Right lobe of liver (tissue), 6 donors: ENCODE data around the gene LGALS16. TPM values are rescaled to one million over a fixed set of nuclear protein-coding genes. Genes with fewer than 3 reads are reported as not detected.
"Not testable (repeated sequence)": the region's sequence is repeated elsewhere in the genome, so short reads cannot be mapped to it uniquely, and the experiment has no call there.

ENCODE experiments used
- ATAC-seq, 4 donors: fragments of 200-7000 bp; cut with Tn5 transposase; one replicate each; pipeline ENCODE4 v1.9.1; 2020; ENCODE audit warnings: mild to moderate bottlenecking in 4 of 4, moderate library complexity in 4 of 4
- DNase-seq, 3 donors: peaks; one replicate each; pipeline ENCODE4 v3.0.0-alpha.2; 2020
- H3K27ac ChIP-seq, 3 donors: fragments of 200-600 bp; one replicate each; pipeline ENCODE4 v1.8.0; 2022
- H3K27me3 ChIP-seq, 2 donors: fragments of 200-600 bp; one replicate each; pipeline ENCODE4 v1.8.0; 2022
- H3K36me3 ChIP-seq, 4 donors: fragments of 200-600 bp; sonication (generic) in 1 of 4; one replicate each; pipeline versions ENCODE4 v1.5.1 to v1.8.0; 2017 to 2022; ENCODE audit warnings: control low read depth in 1 of 4
- H3K4me1 ChIP-seq, 4 donors: fragments of 200-600 bp; sonication (generic) in 1 of 4; one replicate each; pipeline versions ENCODE4 v1.5.1 to v1.8.0; 2017 to 2022; ENCODE audit warnings: control low read depth in 1 of 4
- H3K4me3 ChIP-seq, 3 donors: fragments of 200-600 bp; one replicate each; pipeline ENCODE4 v1.8.0; 2022
- H3K9me3 ChIP-seq, 4 donors: fragments of 200-600 bp; sonication (generic) in 1 of 4; one replicate each; pipeline versions ENCODE4 v1.5.1 to v1.8.0; 2017 to 2022; ENCODE audit warnings: control low read depth in 1 of 4
- POLR2A ChIP-seq: fragments of 450-650 bp; IDR thresholded peaks from one replicate; pipeline ENCODE4 v1.6.1; 2017; ENCODE audit warnings: antibody characterized with exemption, mild to moderate bottlenecking
- WGBS: methylation state at CpG from one replicate; pipeline ENCODE4 v1.1.6; 2018; ENCODE audit warnings: low coverage, low lambda C conversion rate; ENCODE audit not compliant: insufficient coverage; ENCODE audit errors: missing lambda C conversion rate; 5-methylcytosine and 5-hydroxymethylcytosine counted together
- intact Hi-C, 2 donors: fragments of 100-400 bp; cut with DNase I; formaldehyde crosslinking; loops; one replicate each; pipeline versions ENCODE4 v1.11.2 to v1.14.1; 2022
- total RNA-seq, 6 experiments: library from RNA; depleted of rRNA in 2 of 6; stranded (reverse); fragments of >200 nt in 2 of 6; fragmentation: NEBNext Ultra II Directional in 3 of 6; extraction: Animal tissue kit (Norgen Biotek cat#: 25700) in 3 of 6; gene quantifications; one replicate each; pipeline versions ENCODE4 v1.1.0 to v1.2.4, GENCODE V29; 2016 to 2023
- TF ChIP-seq, protein P1 (sequence below), 4 donors: fragments of 200-600 bp in 3 of 4; fragments of 450-650 bp in 1 of 4; IDR thresholded peaks; one replicate each; pipeline versions ENCODE4 v1.5.1 to v1.8.0; 2016 to 2022; ENCODE audit warnings: antibody characterized with exemption in 4 of 4, mild to moderate bottlenecking in 2 of 4
- donor health status: DM: no; HTN: yes; CAD: no.
- donor health status: DM: no; HTN: no; CAD: no.
- donor health status: DM: no; HTN: no; CAD: no.
- donor health status: DM: no; HTN: yes; CAD: no.
- donor health status: DM: no; HTN: yes; CAD: no.

The LGALS16 gene
- total RNA-seq, 6 experiments from 2014 or later, result not detected

DNA sequence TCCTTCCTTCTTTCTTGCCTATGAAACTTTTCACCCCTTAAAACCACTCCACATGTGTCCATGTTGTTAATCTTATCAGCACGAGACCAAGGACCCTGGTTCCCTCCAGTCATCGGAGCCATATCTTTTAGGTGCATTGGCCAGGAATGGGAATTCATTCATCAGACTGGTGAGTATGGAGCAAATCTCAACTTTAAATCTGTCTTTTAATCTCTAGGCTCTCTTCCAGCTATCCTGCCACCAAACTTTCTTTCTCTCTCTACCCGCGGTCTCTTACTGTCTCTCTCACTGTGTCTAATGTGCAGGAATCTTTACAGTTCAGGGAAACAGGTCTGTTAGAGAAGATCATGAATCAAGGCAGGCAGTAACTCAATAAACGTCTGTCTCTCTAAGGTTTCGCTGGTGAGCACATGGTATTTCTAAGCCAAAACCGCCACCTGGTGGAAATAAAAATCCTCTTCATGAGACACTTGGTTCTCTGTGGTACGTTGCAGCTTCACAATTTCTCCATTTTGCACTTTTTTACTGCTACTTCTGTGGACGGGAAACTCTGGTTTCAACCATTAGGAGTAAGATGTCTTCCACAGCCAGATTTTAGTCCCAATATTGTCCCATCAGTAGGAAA, 16.1 kb downstream of the LGALS16 start:
- Histone ChIP-seq H3K4me1 (no peaks in the 10 kb centered on the region), H3K4me3 (no peak overlapping the region), H3K27me3 (no peaks in the 10 kb centered on the region), H3K9me3 (no peaks in the 10 kb centered on the region), H3K27ac (no peak overlapping the region), H3K36me3 (no peaks in the 10 kb centered on the region)
- 5% methylated on average over 9 of the region's 9 CpGs for WGBS
- intact Hi-C loops, result loop anchor here in 1 of 2 donors (10.0 kb wide), 1 partner anchor 117 kb away; no protein-coding TSS in a partner anchor
- ATAC-seq (peak; percentile 75 to 88 (median 80)), DNase-seq (no peak)
- TF ChIP-seq, protein P1, sequence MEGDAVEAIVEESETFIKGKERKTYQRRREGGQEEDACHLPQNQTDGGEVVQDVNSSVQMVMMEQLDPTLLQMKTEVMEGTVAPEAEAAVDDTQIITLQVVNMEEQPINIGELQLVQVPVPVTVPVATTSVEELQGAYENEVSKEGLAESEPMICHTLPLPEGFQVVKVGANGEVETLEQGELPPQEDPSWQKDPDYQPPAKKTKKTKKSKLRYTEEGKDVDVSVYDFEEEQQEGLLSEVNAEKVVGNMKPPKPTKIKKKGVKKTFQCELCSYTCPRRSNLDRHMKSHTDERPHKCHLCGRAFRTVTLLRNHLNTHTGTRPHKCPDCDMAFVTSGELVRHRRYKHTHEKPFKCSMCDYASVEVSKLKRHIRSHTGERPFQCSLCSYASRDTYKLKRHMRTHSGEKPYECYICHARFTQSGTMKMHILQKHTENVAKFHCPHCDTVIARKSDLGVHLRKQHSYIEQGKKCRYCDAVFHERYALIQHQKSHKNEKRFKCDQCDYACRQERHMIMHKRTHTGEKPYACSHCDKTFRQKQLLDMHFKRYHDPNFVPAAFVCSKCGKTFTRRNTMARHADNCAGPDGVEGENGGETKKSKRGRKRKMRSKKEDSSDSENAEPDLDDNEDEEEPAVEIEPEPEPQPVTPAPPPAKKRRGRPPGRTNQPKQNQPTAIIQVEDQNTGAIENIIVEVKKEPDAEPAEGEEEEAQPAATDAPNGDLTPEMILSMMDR (IDR thresholded peaks at IDR 0.05), result peak; percentile 59 to 81 (median 68)
- no peak for TF ChIP-seq POLR2A

DNA sequence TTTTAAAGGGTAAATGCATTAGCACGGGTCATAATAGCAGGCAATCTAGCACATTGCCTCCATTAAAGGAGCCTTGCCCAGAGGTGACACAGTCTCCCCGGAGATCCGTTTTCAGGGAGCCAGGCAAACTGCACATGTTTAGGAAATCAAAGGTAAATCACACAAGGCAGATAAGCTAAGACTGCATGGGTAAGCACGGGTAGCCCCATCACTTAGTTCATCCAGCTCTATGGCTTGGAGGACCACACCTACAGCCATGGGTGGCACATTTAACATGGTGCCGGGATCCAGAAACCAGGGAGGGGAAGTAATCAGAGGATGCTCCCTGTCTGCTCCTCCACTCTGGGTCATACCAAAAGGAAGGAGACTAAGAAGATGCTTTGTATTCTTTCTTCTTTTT, 16.8 kb downstream of the LGALS16 start:
- Histone ChIP-seq H3K27ac (no peak overlapping the region), H3K4me1 (no peaks in the 10 kb centered on the region), H3K4me3 (no peak overlapping the region), H3K9me3 (no peaks in the 10 kb centered on the region), H3K27me3 (no peaks in the 10 kb centered on the region), H3K36me3 (no peaks in the 10 kb centered on the region)
- intact Hi-C loops, result loop anchor here in 1 of 2 donors (10.0 kb wide), 1 partner anchor 118 kb away; no protein-coding TSS in a partner anchor
- WGBS, result 43% methylated on average over 4 of the region's 5 CpGs
- DNase-seq, result no peak
- no peak for TF ChIP-seq POLR2A
- TF ChIP-seq, protein P1 (IDR thresholded peaks at IDR 0.05), result no peak
- ATAC-seq, result no peak

DNA sequence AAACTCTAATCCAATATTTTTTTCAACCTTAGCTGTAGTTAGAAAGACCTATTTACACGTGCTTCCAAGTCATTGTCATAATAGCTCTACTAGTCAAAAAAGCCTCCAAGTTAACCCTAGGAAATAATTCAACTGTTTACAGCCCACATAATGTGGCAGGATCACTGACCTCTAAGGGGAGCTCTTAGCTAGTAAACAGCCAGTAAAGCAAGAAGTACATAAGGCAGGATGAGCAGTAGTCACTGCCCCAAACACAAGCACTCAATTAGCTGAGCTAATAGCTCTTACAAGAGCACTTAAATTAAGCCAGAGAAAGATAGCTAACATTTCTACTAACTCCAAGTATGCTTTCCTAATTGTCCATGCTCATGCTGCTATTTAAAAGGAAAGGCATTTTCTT, 18.1 kb downstream of the LGALS16 start:
- H3K9me3 ChIP-seq, H3K4me3 ChIP-seq, DNase-seq, H3K27me3 ChIP-seq, H3K36me3 ChIP-seq, H3K4me1 ChIP-seq, H3K27ac ChIP-seq, ATAC-seq: not testable (repeated sequence)
- intact Hi-C loops, result loop anchor here in 1 of 2 donors (10.0 kb wide), 1 partner anchor 119 kb away; no protein-coding TSS in a partner anchor
- 5% methylated on average over 1 of the region's 1 CpG for WGBS

DNA sequence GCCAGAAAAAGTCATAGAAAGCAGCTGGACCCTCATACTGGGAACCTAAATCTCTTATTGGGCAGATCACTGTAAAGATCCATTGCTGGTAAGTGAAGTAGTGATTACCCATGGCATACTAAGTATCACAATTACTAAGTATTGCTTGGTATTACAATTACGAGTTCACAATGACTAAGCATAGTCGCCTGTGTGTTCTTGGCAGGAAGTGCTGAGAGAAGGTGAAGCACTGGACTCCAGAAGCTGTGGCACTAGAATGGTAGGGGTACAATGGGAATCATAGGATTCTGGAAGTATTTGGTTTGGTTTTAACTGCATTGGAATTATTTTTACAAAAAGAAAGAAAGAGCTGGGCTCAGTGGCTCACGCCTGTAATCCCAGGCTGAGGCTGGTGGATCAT, 20.3 kb downstream of the LGALS16 start:
- WGBS, result 15% methylated on average over 2 of the region's 3 CpGs
- Histone ChIP-seq H3K4me1 (peaks cover 0 to 6% (median 0%) of the 10 kb centered on the region in 4 donors), H3K4me3 (no peak overlapping the region), H3K9me3 (no peaks in the 10 kb centered on the region), H3K27me3 (no peaks in the 10 kb centered on the region), H3K27ac (no peak overlapping the region), H3K36me3 (no peaks in the 10 kb centered on the region)
- TF ChIP-seq POLR2A, result no peak
- TF ChIP-seq, protein P1 (IDR thresholded peaks at IDR 0.05), result no peak
- ATAC-seq (no peak), DNase-seq (no peak)
- intact Hi-C loops, result loop anchor here in 1 of 2 donors (10.0 kb wide), 1 partner anchor 121 kb away; no protein-coding TSS in a partner anchor
